IMR-90 (cell line): ENCODE results near the gene FUT1. TPM values are rescaled to one million over a fixed set of nuclear protein-coding genes. Genes with fewer than 3 reads are reported as not detected.
A peak's percentile ranks its signal among the peaks of the same experiment; 100 is the strongest.

ENCODE experiments used
- ATAC-seq: fragments of 200-7000 bp; cut with Tn5 transposase; 2 replicates; pipeline ENCODE4 v1.9.1; 2020; ENCODE audit warnings: low read depth, mild to moderate bottlenecking, moderate library complexity
- BruUV-seq: library from RNA; stranded (reverse); fragments of 400-500 nt; replicated peaks from 2 replicates; lab custom pipeline; 2021; lab: Mats Ljungman, UMichigan
- CTCF ChIA-PET: fragments of 300-600 bp; formaldehyde crosslinking; extraction: SDS; loops from one replicate; lab custom pipeline; 2021; ENCODE audit warnings: antibody characterized with exemption; lab: Yijun Ruan, JAX
- POLR2A ChIA-PET: fragments of 300-600 bp; sonication (Branson Sonifier 250); formaldehyde crosslinking; loops from one replicate; lab custom pipeline; 2022; ENCODE audit warnings: antibody characterized with exemption; ENCODE audit not compliant: unreplicated experiment; lab: Charles Lee
- DNase-seq: peaks from one replicate; pipeline ENCODE4 v3.0.0; 2013
- H2AFZ ChIP-seq: replicated peaks from 2 replicates; pipeline ENCODE3; 2013; ENCODE audit warnings: low read length, mild to moderate bottlenecking; ENCODE audit not compliant: poor library complexity
- H2AK5ac ChIP-seq: 2 replicates; pipeline ENCODE4 v1.6.1; 2013; ENCODE audit warnings: low read depth, low read length, inconsistent platforms
- H2AK9ac ChIP-seq: replicated peaks from 2 replicates; pipeline ENCODE3; 2013; ENCODE audit warnings: mild to moderate bottlenecking, low read depth, low read length, moderate library complexity; ENCODE audit not compliant: poor library complexity
- H2BK120ac ChIP-seq: 2 replicates; pipeline ENCODE4 v1.6.1; 2013; ENCODE audit warnings: low read depth, low read length, inconsistent platforms
- H2BK15ac ChIP-seq: 3 replicates; pipeline ENCODE4 v1.6.1; 2013; ENCODE audit warnings: low read depth, low read length, inconsistent platforms
- H2BK20ac ChIP-seq: 2 replicates; pipeline ENCODE4 v1.6.1; 2013; ENCODE audit warnings: low read depth, mild to moderate bottlenecking, inconsistent platforms, low read length, moderate library complexity
- H2BK5ac ChIP-seq: 2 replicates; pipeline ENCODE4 v1.6.1; 2013; ENCODE audit warnings: mild to moderate bottlenecking, low read depth, low read length, inconsistent platforms; ENCODE audit not compliant: poor library complexity, severe bottlenecking
- H3K14ac ChIP-seq: replicated peaks from 2 replicates; pipeline ENCODE4 v1.6.1; 2013; ENCODE audit warnings: low read depth, low read length, inconsistent platforms
- H3K18ac ChIP-seq: 2 replicates; pipeline ENCODE4 v1.6.1; 2013; ENCODE audit warnings: low read depth, low read length, control low read depth
- H3K23ac ChIP-seq: 2 replicates; pipeline ENCODE4 v1.6.1; 2013; ENCODE audit warnings: low read depth, low read length, inconsistent platforms
- H3K27ac ChIP-seq: 2 replicates; pipeline ENCODE4 v1.5.1; 2013; ENCODE audit warnings: mild to moderate bottlenecking, control low read depth, low read length; ENCODE audit not compliant: insufficient read depth
- H3K27me3 ChIP-seq: 2 replicates; pipeline ENCODE4 v1.6.1; 2013; ENCODE audit warnings: low read length; ENCODE audit not compliant: control insufficient read depth, insufficient read depth
- H3K36me3 ChIP-seq: 2 replicates; pipeline ENCODE4 v1.6.1; 2013; ENCODE audit warnings: low read length, mixed read lengths; ENCODE audit not compliant: control insufficient read depth, insufficient read depth
- H3K4ac ChIP-seq: 2 replicates; pipeline ENCODE4 v1.6.1; 2013; ENCODE audit warnings: low read depth, low read length, inconsistent platforms
- H3K4me1 ChIP-seq: 2 replicates; pipeline ENCODE4 v1.6.1; 2013; ENCODE audit warnings: low read length, mixed read lengths; ENCODE audit not compliant: control insufficient read depth, insufficient read depth
- H3K4me2 ChIP-seq: 2 replicates; pipeline ENCODE4 v1.6.1; 2013; ENCODE audit warnings: low read depth, mild to moderate bottlenecking, control low read depth, low read length, moderate library complexity
- H3K4me3 ChIP-seq: 2 replicates; pipeline ENCODE4 v1.5.1; 2013; ENCODE audit warnings: low read depth, mild to moderate bottlenecking, control low read depth, low read length, moderate library complexity; ENCODE audit not compliant: insufficient read depth
- H3K56ac ChIP-seq: 2 replicates; pipeline ENCODE4 v1.6.1; 2013; ENCODE audit warnings: low read length, inconsistent platforms; ENCODE audit not compliant: insufficient read depth; ENCODE audit errors: extremely low read depth
- H3K79me1 ChIP-seq, 2 experiments: 2 replicates each; pipeline ENCODE4 v1.6.1; 2013; ENCODE audit warnings: low read length in 2 of 2, inconsistent platforms in 1 of 2, low read depth in 1 of 2
- H3K9ac ChIP-seq: 2 replicates; pipeline ENCODE4 v1.6.1; 2013; ENCODE audit warnings: low read depth, low read length, control low read depth
- H3K9me1 ChIP-seq: 2 replicates; pipeline ENCODE4 v1.6.1; 2013; ENCODE audit warnings: low read length, inconsistent platforms; ENCODE audit not compliant: insufficient read depth
- H3K9me3 ChIP-seq: 2 replicates; pipeline ENCODE4 v1.6.1; 2013; ENCODE audit warnings: low read length; ENCODE audit not compliant: control insufficient read depth, insufficient read depth
- H4K20me1 ChIP-seq: 2 replicates; pipeline ENCODE4 v1.6.1; 2013; ENCODE audit warnings: low read length, inconsistent platforms; ENCODE audit not compliant: insufficient read depth
- H4K5ac ChIP-seq: 2 replicates; pipeline ENCODE4 v1.6.1; 2013; ENCODE audit warnings: mild to moderate bottlenecking, low read depth, low read length, control low read depth
- H4K8ac ChIP-seq, 2 experiments: 2 replicates each; pipeline ENCODE4 v1.6.1; 2013; ENCODE audit warnings: low read depth in 2 of 2, low read length in 2 of 2, control low read depth in 1 of 2, inconsistent platforms in 1 of 2
- H4K91ac ChIP-seq: 2 replicates; pipeline ENCODE4 v1.6.1; 2013; ENCODE audit warnings: low read depth, low read length, inconsistent platforms; ENCODE audit not compliant: insufficient read depth
- BHLHE40 ChIP-seq: fragments of 150-350 bp; IDR thresholded peaks from 2 replicates; pipeline ENCODE4 v1.6.1; 2016; ENCODE audit warnings: mild to moderate bottlenecking, low read depth, low read length
- CEBPB ChIP-seq: IDR thresholded peaks from 2 replicates; pipeline ENCODE4 v1.6.1; 2012; ENCODE audit warnings: low read depth, low read length, improper control_type of control experiment
- CHD1 ChIP-seq: IDR thresholded peaks from 2 replicates; pipeline ENCODE4 v1.6.1; 2012; ENCODE audit warnings: low read depth, low read length, improper control_type of control experiment
- CTCF ChIP-seq: conservative IDR thresholded peaks from 2 replicates; pipeline ENCODE4 v1.5.1; 2012; ENCODE audit warnings: mild to moderate bottlenecking, low read depth, low read length, improper control_type of control experiment
- MXI1 ChIP-seq: IDR thresholded peaks from 2 replicates; pipeline ENCODE4 v1.6.1; 2012; ENCODE audit warnings: low read depth, mild to moderate bottlenecking, low read length, moderate library complexity, borderline replicate concordance
- RAD21 ChIP-seq: IDR thresholded peaks from 2 replicates; pipeline ENCODE4 v1.6.1; 2012; ENCODE audit warnings: low read length, improper control_type of control experiment
- RCOR1 ChIP-seq: IDR thresholded peaks from 2 replicates; pipeline ENCODE4 v1.6.1; 2012; ENCODE audit warnings: mild to moderate bottlenecking, low read length, improper control_type of control experiment; ENCODE audit not compliant: insufficient replicate concordance
- SMC3 ChIP-seq: fragments of 150-350 bp; IDR thresholded peaks from 2 replicates; pipeline ENCODE4 v1.6.1; 2016; ENCODE audit warnings: low read depth, mild to moderate bottlenecking, antibody characterized with exemption, low read length, moderate library complexity
- WGBS, 2 experiments: methylation state at CpG; one replicate each; pipeline versions ENCODE4 v1.1.5 to v1.1.7; 2013; ENCODE audit warnings: missing lambda C conversion rate in 2 of 2; ENCODE audit not compliant: insufficient read length in 1 of 2; ENCODE audit errors: extremely low coverage in 2 of 2; 5-methylcytosine and 5-hydroxymethylcytosine counted together
- dilution Hi-C: fragments of 300-500 bp; cut with HindIII; formaldehyde crosslinking; loops from one replicate; pipeline ENCODE4 v1.14.3; 2018; ENCODE audit warnings: low sequenced_read_pairs; ENCODE audit not compliant: unreplicated experiment
- in situ Hi-C: fragments of 300-500 bp; cut with MboI; formaldehyde crosslinking; loops from 3 replicates; pipeline ENCODE4 v1.14.3; 2019; ENCODE audit warnings: low sequenced_read_pairs, inconsistent platforms, mixed read lengths
- intact Hi-C: fragments of 100-400 bp; cut with micrococcal nuclease; formaldehyde crosslinking; loops from 2 replicates; pipeline ENCODE4 v1.10.0; 2022
- polyA plus RNA-seq, 3 experiments: library from polyadenylated mRNA; depleted of rRNA; stranded (reverse); fragments of >200 nt; gene quantifications; 2 replicates each; pipeline ENCODE4 v1.2.3, GENCODE V29; 2012; ENCODE audit warnings: low replicate concordance in 1 of 3
- total RNA-seq: library from RNA; depleted of rRNA; stranded (reverse); fragments of >200 nt; gene quantifications from 2 replicates; pipeline ENCODE4 v1.2.3, GENCODE V29; 2012
- TF ChIP-seq, protein P1 (sequence below): fragments of 150-350 bp; IDR thresholded peaks from 2 replicates; pipeline ENCODE4 v1.6.1; 2017; ENCODE audit warnings: mild to moderate bottlenecking, antibody characterized with exemption, low read length, low read depth
- TF ChIP-seq, protein P2 (sequence below): fragments of 150-350 bp; IDR thresholded peaks from 2 replicates; pipeline ENCODE4 v1.6.1; 2016; ENCODE audit warnings: low read depth, mild to moderate bottlenecking, low read length, moderate library complexity, borderline replicate concordance

Gene FUT1
- total and polyA plus RNA-seq, 2 of the 4 experiments (the other 2 are of a cell fraction): 0.09 to 0.18 TPM

DNA sequence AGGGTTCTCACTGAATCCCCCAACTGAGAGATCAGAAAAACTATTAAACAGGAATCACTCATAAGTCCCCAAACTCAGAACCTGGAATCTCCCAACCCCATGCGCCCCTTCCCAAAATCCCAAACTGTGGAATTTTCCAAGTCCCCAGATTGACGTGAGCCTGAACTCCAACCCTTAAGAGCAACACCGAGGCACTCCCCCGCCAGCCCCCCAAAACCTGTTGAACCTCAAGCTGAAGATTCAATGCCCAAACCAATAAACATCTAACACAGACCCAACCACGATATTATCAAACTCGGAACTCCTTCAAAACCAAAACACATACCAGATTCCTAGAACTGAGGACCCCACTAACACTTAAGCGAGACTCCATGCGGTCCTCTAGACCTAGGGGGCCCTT is 6.3 kb downstream of the FUT1 start:
- DNase-seq (no peak), ATAC-seq (no peak)
- H4K8ac ChIP-seq: peak overlapping the region; percentile 28 to 99; a peak in 3 of 4 replicates
- peak overlapping the region; percentile 96 for H2AFZ ChIP-seq
- no peaks in the 10 kb centered on the region for H3K36me3 ChIP-seq
- no peak for TF ChIP-seq RCOR1
- TF ChIP-seq MXI1: no peak
- TF ChIP-seq BHLHE40: no peak
- TF ChIP-seq, protein P1, sequence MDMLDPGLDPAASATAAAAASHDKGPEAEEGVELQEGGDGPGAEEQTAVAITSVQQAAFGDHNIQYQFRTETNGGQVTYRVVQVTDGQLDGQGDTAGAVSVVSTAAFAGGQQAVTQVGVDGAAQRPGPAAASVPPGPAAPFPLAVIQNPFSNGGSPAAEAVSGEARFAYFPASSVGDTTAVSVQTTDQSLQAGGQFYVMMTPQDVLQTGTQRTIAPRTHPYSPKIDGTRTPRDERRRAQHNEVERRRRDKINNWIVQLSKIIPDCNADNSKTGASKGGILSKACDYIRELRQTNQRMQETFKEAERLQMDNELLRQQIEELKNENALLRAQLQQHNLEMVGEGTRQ: no peak
- no peak for TF ChIP-seq RAD21
- TF ChIP-seq CEBPB: no peak
- no peak for TF ChIP-seq SMC3
- TF ChIP-seq, protein P2, sequence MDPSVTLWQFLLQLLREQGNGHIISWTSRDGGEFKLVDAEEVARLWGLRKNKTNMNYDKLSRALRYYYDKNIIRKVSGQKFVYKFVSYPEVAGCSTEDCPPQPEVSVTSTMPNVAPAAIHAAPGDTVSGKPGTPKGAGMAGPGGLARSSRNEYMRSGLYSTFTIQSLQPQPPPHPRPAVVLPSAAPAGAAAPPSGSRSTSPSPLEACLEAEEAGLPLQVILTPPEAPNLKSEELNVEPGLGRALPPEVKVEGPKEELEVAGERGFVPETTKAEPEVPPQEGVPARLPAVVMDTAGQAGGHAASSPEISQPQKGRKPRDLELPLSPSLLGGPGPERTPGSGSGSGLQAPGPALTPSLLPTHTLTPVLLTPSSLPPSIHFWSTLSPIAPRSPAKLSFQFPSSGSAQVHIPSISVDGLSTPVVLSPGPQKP: no peak
- TF ChIP-seq CHD1: no peak
- TF ChIP-seq CTCF: no peak
- no peak overlapping the region for H4K5ac ChIP-seq
- no peaks in the 10 kb centered on the region for H3K4me1 ChIP-seq
- no peak overlapping the region for H3K18ac ChIP-seq
- H3K9me1 ChIP-seq: no peaks in the 10 kb centered on the region
- intact Hi-C loops: no loop called here
- no peak overlapping the region for H2BK20ac ChIP-seq
- peak overlapping the region; percentile 40; the same call in 1 of the 2 replicates for H2AK5ac ChIP-seq
- dilution Hi-C loops: no loop called here
- no peak overlapping the region for H3K27ac ChIP-seq
- H3K9ac ChIP-seq: no peak overlapping the region
- BruUV-seq: no TSS peak
- no peak overlapping the region for H3K4ac ChIP-seq
- POLR2A ChIA-PET: no interaction called here
- no peaks in the 10 kb centered on the region for H3K79me1 ChIP-seq
- no peak overlapping the region for H3K23ac ChIP-seq
- no peak overlapping the region for H3K14ac ChIP-seq
- no peak overlapping the region for H2BK5ac ChIP-seq
- H3K9me3 ChIP-seq: no peaks in the 10 kb centered on the region
- H2BK120ac ChIP-seq: no peak overlapping the region
- no peak overlapping the region for H3K4me3 ChIP-seq
- H4K91ac ChIP-seq: no peak overlapping the region
- CTCF ChIA-PET: interaction anchor here (1.1 kb wide), 1 partner anchor 13 kb away, joined by 3 read pairs; no protein-coding TSS in a partner anchor
- H3K27me3 ChIP-seq: peaks cover 9% of the 10 kb centered on the region; the same call in 1 of the 2 replicates
- no peak overlapping the region for H2BK15ac ChIP-seq
- 83% methylated on average over 1 of the region's 8 CpGs; no CpG with 5 or more reads in 1 of the 2 experiments for WGBS, 2 experiments
- no peak overlapping the region for H3K56ac ChIP-seq
- H2AK9ac ChIP-seq: peak overlapping the region; percentile 79
- no peak overlapping the region for H3K4me2 ChIP-seq
- in situ Hi-C loops: no loop called here
- H4K20me1 ChIP-seq: no peaks in the 10 kb centered on the region
